ENCODE measurements around the gene PTCH2. TPM values are rescaled to one million over a fixed set of nuclear protein-coding genes. Genes with fewer than 3 reads are reported as not detected.

Gene PTCH2
- total RNA-seq, 1 experiment from 2014 or later: 0.27 TPM

Other genes with a start within 250 kb of the PTCH2 start
- gene TMEM53, start 168.8 kb downstream of the PTCH2 start, total RNA-seq (2014; rRNA removed; shearing (Covaris generic)): 17.7 and 23.1 TPM in 2 replicates
- 2.2 TPM in 1 of 2 replicates, not detected in the other for gene ARMH1, start 168.5 kb downstream of the PTCH2 start, total RNA-seq (2014; rRNA removed; shearing (Covaris generic))
- not detected in 2 replicates for gene RNU5D-1, start 112.1 kb downstream of the PTCH2 start, total RNA-seq (2014; rRNA removed; shearing (Covaris generic))
- 74.3 and 85.9 TPM in 2 replicates for gene KIF2C, start 103.4 kb downstream of the PTCH2 start, total RNA-seq (2014; rRNA removed; shearing (Covaris generic))
- gene RPS8, start 67.7 kb downstream of the PTCH2 start, total RNA-seq (2014; rRNA removed; shearing (Covaris generic)): 3,222 and 3,561 TPM in 2 replicates
- 2.2 and 2.3 TPM in 2 replicates for gene BEST4, start 55.1 kb downstream of the PTCH2 start, total RNA-seq (2014; rRNA removed; shearing (Covaris generic))
- 8.0 and 8.5 TPM in 2 replicates for gene PLK3, start 42.9 kb downstream of the PTCH2 start, total RNA-seq (2014; rRNA removed; shearing (Covaris generic))
- 2.9 and 14.6 TPM in 2 replicates for gene DYNLT4, start 35.9 kb downstream of the PTCH2 start, total RNA-seq (2014; rRNA removed; shearing (Covaris generic))
- 1.1 and 1.3 TPM in 2 replicates for gene BTBD19, start 34.7 kb downstream of the PTCH2 start, total RNA-seq (2014; rRNA removed; shearing (Covaris generic))
- 32.3 and 35.5 TPM in 2 replicates for gene EIF2B3, start 143.3 kb upstream of the PTCH2 start, total RNA-seq (2014; rRNA removed; shearing (Covaris generic))
- gene HECTD3, start 168.1 kb upstream of the PTCH2 start, total RNA-seq (2014; rRNA removed; shearing (Covaris generic)): 10.9 and 18.5 TPM in 2 replicates
- 177 and 190 TPM in 2 replicates for gene UROD, start 169.0 kb upstream of the PTCH2 start, total RNA-seq (2014; rRNA removed; shearing (Covaris generic))